ENCODE data around the gene ZSWIM2. TPM values are rescaled to one million over a fixed set of nuclear protein-coding genes. Genes with fewer than 3 reads are reported as not detected.

The ZSWIM2 gene
- total RNA-seq, 2 donors from 2014 or later = not detected

DNA sequence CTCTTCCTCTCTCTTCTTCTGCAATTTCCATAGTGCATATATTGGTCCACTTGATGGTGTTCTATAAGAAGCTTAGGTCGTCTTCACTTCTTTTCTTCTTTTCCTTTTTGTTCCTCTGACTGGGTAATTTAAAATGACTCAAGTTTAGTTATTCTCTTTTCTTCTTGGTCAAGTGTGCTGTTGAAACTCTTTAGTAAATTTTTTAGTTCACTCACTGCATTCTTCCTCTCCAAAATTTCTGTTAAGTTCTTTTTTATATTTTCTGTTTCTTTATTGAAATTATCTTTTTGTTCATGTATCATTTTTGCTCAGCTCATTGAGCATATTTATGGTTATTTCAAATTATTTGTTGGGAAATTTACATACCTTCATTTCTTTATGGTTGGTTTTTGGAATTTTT is 32.7 kb upstream of the ZSWIM2 start:
- intact Hi-C loops (cut with DNase I) = no loop called here
- Histone ChIP-seq H3K9ac (ENCODE audit: low read depth in 2 of 2, low read length in 2 of 2) (no peak overlapping the region), H3K4me1 (no peaks in the 10 kb centered on the region), H3K36me3 (no peaks in the 10 kb centered on the region), H3K27ac (no peak overlapping the region), H3K4me3 (no peak overlapping the region), H3K9me3 (no peaks in the 10 kb centered on the region), H3K27me3 (no peaks in the 10 kb centered on the region)
- TF ChIP-seq, protein P1, sequence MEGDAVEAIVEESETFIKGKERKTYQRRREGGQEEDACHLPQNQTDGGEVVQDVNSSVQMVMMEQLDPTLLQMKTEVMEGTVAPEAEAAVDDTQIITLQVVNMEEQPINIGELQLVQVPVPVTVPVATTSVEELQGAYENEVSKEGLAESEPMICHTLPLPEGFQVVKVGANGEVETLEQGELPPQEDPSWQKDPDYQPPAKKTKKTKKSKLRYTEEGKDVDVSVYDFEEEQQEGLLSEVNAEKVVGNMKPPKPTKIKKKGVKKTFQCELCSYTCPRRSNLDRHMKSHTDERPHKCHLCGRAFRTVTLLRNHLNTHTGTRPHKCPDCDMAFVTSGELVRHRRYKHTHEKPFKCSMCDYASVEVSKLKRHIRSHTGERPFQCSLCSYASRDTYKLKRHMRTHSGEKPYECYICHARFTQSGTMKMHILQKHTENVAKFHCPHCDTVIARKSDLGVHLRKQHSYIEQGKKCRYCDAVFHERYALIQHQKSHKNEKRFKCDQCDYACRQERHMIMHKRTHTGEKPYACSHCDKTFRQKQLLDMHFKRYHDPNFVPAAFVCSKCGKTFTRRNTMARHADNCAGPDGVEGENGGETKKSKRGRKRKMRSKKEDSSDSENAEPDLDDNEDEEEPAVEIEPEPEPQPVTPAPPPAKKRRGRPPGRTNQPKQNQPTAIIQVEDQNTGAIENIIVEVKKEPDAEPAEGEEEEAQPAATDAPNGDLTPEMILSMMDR (IDR thresholded peaks at IDR 0.05) = no peak
- no peak for DNase-seq

DNA sequence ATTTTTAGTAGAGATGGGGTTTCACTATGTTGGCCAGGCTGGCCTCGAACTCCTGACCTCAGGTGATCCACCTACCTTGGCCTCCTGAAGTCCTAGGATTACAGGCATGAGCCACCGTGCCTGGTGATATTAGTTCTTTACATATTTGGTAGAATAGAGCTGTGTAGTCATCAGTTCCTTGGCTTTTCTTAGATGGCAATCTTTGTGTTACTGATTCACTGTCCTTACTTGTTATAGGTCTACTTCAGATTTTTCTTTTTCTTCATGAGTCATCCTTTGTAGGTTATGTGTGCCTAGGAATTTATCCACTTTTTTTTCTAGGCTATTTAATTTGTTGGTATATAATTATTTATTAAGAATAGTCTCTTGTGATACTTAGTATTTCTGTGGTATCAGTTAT is 30.3 kb upstream of the ZSWIM2 start:
- TF ChIP-seq, protein P1 (IDR thresholded peaks at IDR 0.05) = no peak
- no peak for DNase-seq
- H3K27me3 ChIP-seq = no peaks in the 10 kb centered on the region
- H3K9ac ChIP-seq (ENCODE audit: low read depth in 2 of 2, low read length in 2 of 2) = no peak overlapping the region
- H3K4me1 ChIP-seq = no peaks in the 10 kb centered on the region
- intact Hi-C loops (cut with DNase I) = no loop called here
- H3K4me3 ChIP-seq = no peak overlapping the region
- no peaks in the 10 kb centered on the region for H3K36me3 ChIP-seq
- H3K27ac ChIP-seq = no peak overlapping the region
- no peaks in the 10 kb centered on the region for H3K9me3 ChIP-seq

DNA sequence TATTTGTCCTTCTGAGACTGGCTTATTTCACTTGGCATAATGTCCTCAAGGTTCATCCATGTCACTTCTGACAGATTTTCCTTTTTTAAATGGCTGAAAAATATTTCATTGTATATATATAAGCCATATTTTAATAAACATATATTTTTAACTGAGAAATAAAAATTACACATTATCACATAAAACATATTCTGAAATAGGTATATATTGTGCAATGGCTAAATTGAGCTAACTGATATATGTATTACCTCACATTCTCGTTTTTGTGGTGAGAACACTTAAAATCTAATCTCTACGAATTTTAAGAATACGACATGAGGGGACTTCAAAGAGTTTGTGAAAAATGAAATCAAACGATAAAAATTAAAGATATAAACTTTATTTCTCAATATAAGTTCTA is 25.7 kb upstream of the ZSWIM2 start:
- DNase-seq = no peak
- TF ChIP-seq, protein P1 (IDR thresholded peaks at IDR 0.05) = no peak
- Histone ChIP-seq H3K36me3 (no peaks in the 10 kb centered on the region), H3K4me1 (no peaks in the 10 kb centered on the region), H3K9ac (ENCODE audit: low read depth in 2 of 2, low read length in 2 of 2) (no peak overlapping the region), H3K27me3 (no peaks in the 10 kb centered on the region), H3K9me3 (no peaks in the 10 kb centered on the region), H3K27ac (no peak overlapping the region), H3K4me3 (no peak overlapping the region)
- intact Hi-C loops (cut with DNase I) = no loop called here

DNA sequence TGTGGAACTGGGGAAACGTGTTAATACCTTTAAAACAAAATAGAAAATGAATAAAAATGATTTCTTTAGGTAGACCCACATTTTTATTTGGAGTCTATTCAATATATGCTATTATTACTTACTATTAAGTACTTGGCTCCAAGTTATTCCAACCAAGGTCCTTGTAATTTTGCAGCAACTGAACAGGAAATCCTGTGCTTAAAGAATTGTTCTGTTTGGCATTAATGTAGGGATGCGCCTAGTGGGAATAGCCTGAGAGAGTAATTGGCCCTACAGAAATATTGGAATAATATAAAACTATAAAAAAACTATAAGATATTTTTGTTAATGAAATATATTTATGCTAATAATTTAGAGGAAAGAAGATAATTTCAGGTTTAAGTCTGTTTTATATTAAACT is 22.9 kb upstream of the ZSWIM2 start:
- Histone ChIP-seq H3K27ac (no peak overlapping the region), H3K36me3 (no peaks in the 10 kb centered on the region), H3K4me3 (no peak overlapping the region), H3K27me3 (no peaks in the 10 kb centered on the region), H3K9me3 (no peaks in the 10 kb centered on the region), H3K9ac (ENCODE audit: low read depth in 2 of 2, low read length in 2 of 2) (no peak overlapping the region), H3K4me1 (no peaks in the 10 kb centered on the region)
- DNase-seq = no peak
- intact Hi-C loops (cut with DNase I) = no loop called here
- TF ChIP-seq, protein P1 (IDR thresholded peaks at IDR 0.05) = no peak

DNA sequence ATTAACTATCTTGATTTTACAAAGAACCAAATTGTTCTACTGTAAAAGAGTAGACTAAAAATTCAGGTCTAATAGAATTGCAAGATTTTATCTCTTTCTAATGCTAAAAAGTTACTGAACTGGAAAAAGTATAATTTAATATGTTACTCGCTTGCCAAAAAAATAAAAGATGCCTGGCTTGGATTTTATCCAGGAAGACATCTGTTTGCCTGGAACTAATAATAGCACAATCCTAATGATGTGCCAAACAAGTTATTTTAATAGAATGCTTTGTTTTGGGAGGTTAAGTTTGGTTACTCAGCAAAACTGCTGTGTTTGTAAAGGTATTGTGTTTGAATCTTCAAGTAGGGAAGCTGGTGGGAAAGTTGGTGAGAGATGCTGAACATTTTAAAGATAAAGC is 19.4 kb upstream of the ZSWIM2 start:
- Histone ChIP-seq H3K4me3 (no peak overlapping the region), H3K4me1 (no peaks in the 10 kb centered on the region), H3K27ac (no peak overlapping the region), H3K36me3 (no peaks in the 10 kb centered on the region), H3K27me3 (no peaks in the 10 kb centered on the region), H3K9me3 (no peaks in the 10 kb centered on the region), H3K9ac (ENCODE audit: low read depth in 2 of 2, low read length in 2 of 2) (no peak overlapping the region)
- TF ChIP-seq, protein P1 (IDR thresholded peaks at IDR 0.05) = no peak
- DNase-seq = no peak
- intact Hi-C loops (cut with DNase I) = no loop called here

Data from colonic mucosa (tissue), 4 donors.